GM18858 (cell line): ENCODE data around the gene PLCB4.
"Not testable (repeated sequence)": the region's sequence is repeated elsewhere in the genome, so short reads cannot be mapped to it uniquely, and the experiment has no call there.

ENCODE experiments used
- ATAC-seq: cut with Tn5 transposase; IDR thresholded peaks from one replicate; pipeline ENCODE4 v1.9.1; 2021; ENCODE audit not compliant: unreplicated experiment

The PLCB4 gene

DNA sequence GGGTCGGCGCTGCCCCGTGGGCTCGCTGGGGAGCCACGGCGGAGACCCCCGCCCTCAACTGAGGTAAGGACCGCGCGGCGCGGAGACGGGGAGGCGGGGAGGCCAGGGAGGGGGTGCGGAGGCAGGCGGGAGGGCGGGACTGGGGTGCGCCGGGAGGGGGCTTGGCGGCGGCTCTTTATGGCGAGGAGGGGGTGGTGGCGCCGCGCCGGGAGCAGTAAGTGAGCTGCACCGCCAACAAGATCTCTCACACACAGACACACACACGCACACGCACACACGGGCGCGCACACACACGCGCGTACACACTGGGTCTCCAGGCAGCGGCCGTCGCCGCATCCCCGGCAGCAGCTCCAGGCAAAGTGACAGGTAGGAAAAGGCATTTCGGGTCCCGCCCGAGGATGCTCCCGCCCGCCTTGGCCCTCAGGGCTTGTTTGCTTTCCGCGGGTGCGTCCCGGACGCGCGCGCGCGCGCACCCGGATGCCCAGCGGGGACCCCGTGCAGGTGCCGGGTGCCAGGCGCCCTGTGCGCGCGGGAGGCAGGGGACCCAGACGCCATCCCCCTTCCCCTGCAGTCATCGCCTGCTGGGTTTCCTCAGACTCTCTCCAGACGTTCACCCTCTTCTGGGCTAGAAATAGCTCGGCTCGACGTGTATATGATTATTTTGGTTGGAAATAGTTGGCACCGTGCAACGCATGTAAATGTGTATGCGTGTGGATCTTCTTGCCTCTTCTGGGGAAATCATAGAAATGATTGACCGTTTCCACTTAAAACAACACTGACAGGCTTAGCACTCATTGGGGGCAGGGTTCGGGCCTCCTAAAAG lies at the start of gene PLCB4:
Gene PLCB4 (plus strand): TSS at position 247 of the 823 bp plus-strand sequence. CDS start 238,728 bp downstream, outside the sequence.
- no peak for ATAC-seq

DNA sequence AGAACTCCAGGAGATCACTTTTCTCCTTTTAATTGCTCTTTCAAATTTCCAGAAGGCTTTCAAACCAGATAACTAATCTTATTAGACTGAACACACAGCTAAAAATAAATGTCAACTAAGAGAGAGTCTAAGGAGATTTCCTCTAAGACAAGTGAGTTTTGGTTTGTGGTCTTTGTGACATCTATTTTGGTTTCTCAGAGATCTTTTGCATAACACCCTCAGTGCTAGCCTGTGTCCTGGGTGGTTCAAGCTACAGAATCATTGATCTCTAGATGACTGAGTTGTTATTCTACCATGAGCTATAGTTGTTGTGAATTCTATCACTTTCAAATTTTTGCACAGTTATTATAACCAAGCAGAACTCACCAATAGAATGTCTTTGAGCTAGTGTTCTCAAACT lies 49.1 kb upstream of the PLCB4 start:
- ATAC-seq: no peak

DNA sequence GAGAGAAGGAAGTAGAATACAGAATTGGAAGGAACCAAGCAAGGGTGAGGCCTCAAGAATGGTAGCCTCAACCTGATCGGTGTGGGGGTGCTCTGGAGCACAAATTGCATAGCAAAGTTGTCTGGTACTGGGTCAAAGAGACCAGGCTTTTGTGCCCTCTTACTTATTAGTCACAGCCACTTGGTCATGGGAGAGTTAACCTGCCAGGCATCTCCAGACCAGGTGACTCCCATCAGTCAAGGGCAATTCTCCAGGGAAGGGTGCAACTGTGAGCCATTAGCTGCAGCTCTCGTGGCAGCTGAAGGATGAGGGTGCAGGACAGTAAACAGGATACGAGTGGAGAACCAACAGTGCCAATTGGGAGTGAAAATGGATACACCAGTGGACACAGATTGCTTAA lies 47.7 kb upstream of the PLCB4 start:
- ATAC-seq: no peak

DNA sequence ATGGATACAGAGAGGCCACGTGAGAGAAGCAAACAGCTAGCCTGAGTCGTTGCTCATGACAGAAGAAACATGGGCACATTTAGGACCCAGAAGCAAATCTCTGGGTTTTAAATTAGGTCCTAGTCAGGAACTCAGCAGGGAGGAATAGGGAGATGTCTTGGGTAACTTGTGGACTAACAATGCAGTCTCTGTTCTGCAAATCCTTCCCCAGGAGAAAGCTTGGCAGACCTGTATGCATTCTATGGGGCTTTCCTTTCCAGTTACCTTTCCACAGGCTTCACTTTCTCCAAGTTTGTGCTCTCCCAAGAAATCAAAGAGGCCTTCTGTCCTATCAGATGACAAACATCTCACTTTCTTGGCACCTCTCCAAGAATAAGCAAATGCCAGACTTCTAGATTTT lies 47.2 kb upstream of the PLCB4 start:
- no peak for ATAC-seq

DNA sequence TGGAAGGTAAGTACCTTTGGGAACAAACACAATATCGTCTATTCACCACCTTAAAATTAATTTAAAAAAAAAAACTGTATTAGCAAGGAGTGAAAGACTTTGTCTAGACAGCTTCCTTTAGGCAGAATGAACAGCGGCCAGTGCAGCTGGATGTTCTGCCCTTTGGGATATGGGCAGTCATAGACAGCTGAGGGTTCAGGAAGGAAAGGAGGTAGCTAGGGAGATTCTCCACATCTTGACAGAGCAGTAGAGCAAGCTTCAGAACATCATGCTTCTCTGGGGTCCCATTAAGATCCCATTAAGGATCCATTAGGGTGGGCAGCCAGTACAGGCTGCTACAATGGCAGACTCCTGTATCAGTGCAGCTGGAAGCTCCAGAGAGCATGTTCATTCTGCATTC lies 46.5 kb upstream of the PLCB4 start:
- no peak for ATAC-seq

DNA sequence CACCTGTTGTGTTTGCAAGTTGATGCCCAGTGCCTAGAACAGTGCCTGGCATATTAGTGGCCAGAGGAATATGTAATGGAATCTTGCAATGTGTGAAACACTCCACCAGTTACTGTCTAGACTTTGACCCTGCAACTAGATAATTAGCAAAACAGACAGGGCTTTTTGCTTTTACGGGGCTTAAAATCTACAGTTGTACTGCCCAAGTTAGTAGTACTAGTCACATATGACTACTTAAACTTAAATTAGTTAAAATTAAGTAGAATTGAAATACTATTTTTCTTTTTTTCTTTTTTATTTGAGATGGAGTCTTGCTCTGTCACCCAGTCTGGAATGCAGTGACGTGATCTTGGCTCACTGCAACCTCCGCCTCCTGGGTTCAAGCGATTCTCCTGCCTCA lies 44.3 kb upstream of the PLCB4 start:
- no peak for ATAC-seq

DNA sequence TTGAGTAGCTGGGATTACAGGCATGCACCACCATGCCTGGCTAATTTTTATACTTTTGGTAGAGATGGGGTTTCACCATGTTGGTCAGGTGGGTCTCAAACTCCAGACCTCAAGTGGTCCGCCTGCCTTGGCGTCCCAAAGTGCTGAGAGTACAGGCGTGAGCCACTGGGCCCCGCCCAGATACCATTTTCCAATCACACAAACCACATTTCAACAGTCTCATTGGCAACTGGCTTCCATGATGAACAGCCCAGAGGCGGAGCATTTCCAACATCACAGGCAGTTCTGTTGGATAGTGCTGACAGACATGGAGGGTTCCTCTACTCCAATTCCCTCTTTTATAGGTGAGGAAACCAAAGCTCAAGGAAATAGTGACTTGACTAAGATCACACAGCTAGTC lies 43.9 kb upstream of the PLCB4 start:
- ATAC-seq: no peak

DNA sequence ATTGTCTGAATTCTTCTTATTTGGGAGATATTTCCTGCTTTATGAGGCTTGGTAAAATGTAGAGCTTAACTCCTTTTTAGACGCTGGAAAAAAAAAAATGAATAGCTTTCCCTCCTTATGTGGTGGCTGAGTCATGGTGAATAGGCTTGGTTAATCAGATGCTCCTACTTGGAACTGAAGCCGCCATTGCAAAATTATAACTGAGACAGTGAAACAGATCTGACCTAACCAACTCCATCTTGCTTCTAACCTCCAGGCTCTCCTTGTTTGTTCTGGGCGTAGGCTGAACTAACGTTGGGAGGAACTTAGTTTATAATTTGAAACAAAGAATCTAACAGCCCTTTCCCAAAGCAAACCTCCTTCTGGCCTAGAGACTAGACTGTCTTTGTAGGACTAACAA lies 43.2 kb upstream of the PLCB4 start:
- ATAC-seq: no peak

DNA sequence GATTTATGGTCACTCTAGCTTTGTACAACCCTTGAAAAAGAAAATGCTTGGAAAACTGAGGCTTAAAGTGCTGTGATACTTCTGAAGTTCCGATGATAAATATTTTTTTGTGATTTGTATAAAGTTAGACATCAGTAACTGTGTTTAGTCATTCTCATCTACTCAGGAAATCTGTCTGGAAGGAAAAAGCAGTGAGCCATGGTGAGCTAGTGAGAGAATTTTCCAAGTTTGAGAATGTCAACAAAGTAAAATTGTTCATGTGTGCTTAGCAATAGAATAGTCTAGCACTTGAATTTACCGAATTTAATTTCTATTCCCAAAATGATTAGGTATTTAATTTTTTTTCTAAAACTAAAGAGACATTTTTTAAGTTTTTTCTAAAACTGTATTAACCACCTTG lies 41.3 kb upstream of the PLCB4 start:
- no peak for ATAC-seq

DNA sequence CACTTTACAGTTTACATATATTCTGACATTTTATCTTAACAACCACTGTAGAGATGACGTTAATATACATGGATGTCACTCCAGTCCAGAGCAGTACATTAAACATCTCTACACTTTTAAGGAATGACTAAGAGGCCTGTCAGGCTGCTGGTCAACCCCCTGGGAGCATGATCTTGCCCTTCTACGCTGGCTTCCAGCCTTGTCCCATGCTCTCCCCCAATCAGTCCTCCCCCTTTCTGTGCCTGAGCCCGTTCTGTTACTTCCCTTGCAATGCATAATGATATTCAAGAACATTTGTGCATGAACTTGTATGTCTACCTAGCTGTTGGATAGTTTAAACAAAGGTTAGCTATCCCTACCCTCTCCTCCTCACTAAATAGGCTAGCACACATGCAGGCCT lies 40.5 kb upstream of the PLCB4 start:
- ATAC-seq: no peak

DNA sequence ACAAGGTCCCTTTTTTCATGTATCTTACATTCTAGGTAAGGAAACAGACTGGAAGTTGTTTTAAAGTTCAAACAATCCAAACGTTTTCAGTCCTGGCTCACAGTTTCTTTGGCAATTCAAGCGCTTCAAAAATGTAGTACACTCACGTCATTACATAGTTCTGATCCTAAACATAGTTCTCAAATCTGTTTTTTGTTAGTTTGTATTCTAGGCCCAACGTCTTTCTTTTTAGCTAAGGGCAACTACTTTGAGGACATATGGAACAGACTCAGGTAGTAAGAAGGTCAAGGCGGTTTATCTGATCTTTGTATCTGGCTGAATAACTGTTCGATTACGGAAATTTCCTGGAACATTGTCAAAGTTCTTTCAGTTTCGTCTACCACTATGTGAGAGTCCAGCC lies 36.9 kb upstream of the PLCB4 start:
- ATAC-seq: no peak

DNA sequence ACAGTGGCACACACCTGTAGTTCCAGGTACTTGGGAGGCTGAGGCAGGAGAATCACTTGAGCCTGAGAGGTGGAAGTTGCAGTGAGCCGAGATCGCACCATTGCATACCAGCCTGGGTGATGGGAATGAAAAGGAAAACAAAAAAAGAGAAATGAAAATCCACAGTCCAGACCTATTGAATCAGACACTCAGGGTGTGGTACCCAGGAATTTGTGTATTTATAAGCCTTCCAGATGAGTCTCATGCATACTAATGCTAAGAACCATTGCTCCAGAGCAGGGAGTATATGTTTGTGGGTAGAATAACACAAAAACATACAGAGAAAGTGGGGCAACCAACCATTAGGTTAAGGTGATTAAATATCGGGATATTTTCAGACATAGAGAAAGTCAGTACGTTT lies 36.1 kb upstream of the PLCB4 start:
- ATAC-seq: no peak

DNA sequence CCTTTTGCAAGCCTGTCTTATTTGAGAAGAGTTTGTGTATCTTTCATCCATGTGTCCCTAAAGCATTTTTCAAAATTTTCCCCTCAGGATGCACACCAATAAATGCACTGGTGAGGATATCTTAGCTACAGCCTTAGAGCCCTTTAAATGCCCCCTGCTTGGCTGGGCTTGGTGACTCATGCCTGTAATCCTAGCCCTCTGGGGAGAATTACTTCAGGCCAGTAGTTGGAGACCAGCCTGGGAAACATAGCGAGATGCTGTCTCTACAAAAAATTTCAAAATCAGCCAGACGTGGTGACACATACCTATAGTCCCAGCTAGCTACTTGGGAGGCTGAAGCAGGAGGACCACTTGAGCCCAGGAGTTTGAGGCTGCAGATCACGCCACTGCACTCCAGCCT lies 33.8 kb upstream of the PLCB4 start:
- ATAC-seq: no peak

DNA sequence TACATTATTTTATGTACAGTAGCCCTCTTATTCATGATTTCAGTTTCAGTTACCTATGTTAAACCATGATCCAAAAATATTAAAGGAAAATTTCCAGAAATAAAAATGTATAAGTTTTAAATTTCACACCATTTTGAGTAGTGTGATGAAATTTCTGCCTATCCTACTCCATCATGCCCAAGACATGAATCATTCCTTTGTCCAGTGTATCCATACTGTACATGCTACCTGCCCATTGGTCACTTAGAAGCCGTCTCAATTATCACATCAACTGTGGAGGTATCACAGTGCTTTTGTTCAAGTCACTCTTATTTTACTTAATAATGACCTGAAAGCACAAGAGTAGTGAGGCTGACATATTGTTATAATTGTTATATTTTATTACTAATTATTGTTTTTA lies 32.3 kb upstream of the PLCB4 start:
- no peak for ATAC-seq

DNA sequence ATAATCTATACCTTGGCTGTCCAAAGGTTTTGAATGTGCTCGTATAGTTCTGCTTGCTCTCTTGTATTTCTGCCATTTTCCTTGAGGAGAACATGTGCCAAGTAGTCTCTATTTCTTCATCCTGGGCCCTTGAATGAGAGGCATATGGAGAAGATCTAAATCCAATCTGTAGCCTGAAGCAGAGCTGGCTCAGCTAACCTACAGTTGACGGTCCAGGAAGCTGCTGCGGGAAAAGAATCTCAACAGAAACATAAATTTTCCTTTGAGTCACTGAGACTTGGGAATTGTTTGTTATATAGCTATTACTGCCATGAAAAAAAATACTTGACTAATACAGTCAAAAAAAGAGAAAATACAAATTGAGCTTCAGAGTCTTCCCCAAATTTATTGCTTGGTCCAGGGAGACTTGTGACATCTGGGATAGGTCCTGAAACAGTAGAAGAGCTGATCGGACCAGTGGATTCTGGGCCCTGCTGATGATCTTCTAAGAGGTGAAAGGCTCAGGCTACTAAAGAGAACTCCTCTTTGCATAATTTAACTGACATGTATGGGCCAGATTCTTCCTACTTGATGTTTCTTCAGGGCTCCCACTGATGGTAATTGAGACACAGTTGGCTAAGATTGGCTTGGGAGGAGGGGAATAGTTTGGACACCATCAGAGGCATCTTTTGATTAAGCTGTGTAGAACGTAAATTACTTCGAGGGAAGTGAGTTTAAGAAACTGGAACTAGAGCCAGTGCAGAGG lies 29.9 kb upstream of the PLCB4 start:
- no peak for ATAC-seq

DNA sequence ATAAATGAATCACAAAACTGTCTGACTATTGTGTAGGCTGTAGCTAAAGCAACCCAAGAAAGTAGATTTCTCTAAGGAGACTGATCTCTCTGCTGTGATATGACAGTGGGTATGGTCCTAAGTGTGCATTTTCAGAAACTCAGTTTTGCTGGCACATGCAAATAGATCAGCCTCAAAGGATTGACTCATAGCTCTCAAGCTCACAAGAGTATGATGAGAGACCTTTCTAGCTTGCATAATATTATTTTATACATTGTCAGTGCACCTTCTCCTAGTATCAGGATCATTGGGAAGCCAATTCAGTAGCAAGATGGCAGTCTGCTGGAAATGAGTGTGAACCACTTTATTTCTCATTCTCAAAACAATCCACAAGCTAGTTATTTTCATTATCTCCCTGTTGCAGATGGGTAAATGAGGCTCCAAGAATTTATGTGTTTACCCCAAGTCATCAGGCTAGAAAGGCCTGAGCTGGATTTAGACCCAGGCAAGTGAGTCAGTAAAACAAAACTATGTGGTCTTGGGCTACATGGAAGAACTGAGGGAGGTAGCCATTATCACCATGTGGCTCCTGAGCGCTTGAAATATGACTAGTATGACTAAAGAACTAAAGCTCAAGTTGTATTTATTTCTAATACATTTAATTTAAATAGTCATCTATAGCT lies 27.9 kb upstream of the PLCB4 start:
- ATAC-seq: no peak

DNA sequence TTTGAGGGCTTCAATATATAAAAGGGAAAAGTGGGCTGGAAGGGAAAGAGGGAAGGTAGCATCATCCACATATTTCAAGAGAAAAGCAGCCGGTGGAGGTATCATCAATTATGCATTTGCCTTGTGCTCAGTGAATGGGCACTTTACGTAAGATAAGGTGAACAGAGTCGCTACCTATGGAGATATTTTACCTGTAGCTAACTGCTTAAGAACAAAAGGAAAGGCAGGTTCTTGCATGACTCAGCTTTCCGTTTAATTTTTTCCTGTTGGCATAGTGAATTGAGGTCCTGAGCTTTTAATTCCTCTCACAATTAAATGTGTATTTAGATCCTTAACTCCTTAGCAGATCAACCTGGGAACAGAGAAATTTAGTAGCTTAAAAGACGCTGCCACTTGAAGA lies 25.5 kb upstream of the PLCB4 start:
- no peak for ATAC-seq

DNA sequence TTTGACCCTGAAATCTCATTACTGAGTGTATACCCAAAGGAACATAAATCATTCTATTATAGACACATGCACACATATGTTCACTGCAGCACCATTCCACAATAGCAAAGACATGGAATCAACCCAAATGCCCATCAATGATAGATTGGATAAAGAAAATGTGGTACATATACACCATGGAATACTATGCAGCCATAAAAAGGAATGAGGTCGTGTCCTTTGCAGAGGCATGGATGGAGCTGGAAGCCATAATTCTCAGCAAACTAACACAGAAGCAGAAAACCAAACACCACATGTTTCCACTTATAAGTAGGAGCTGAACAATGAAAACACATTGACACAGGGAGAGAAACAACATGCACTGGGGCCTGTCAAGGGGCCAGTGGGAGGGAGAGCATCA lies 21.0 kb upstream of the PLCB4 start:
- not testable (repeated sequence) for ATAC-seq

DNA sequence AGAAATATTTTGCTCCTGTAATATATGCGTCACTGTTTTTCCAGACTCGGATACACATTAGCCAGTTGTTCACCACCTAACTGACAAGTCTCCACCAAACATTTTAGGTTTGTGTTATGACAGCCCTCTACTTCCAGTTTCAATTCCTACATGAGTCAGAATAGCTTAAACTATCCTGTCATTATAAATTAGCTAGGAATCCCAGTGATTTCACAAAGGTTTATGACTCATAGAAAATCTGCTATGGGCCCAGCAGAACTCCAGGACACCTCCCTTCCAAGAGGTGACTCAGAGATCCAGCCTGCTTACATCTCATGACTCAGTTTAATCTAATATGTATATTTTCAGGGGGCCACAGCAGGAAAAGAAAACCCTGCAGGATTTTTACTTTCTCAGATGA lies 17.4 kb upstream of the PLCB4 start:
- no peak for ATAC-seq

DNA sequence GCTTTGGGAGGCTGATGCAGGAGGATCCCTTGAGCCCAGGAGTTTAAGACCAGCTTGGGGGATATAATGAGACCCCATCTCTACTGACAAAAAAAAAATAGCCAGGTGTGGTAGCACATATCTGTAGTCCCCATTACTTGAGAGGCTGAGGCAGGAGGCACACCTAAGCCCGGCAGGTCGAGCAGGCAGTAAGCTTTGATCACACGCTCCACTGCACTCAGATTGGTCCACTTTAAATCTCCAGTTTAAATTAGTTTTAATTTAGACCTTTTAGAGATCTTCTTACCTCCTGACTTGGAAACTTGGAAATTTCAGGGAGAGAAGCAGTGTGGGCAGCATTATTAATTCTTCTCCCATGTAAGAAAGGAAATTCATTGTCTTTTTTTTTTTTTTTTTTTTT lies 16.8 kb upstream of the PLCB4 start:
- ATAC-seq: no peak

DNA sequence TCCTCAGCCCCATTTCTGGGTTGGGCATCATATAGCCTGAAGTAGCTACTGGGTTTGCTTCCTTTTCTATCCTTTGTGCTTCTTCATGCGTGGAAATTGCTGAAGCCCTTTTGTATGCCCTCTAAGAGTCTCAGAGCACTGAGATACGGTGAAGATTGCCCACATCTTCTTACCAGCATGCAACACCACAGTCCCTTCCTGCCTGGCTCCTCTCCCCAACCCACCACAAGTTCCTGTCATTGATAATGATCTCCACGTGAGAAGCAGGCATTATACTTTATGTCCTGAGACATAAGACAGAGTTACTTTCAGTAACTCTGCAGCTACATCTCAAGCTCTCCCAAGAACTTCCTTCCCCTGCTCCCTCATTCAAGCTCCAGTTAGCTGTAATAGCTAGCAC lies 15.8 kb upstream of the PLCB4 start:
- ATAC-seq: no peak

DNA sequence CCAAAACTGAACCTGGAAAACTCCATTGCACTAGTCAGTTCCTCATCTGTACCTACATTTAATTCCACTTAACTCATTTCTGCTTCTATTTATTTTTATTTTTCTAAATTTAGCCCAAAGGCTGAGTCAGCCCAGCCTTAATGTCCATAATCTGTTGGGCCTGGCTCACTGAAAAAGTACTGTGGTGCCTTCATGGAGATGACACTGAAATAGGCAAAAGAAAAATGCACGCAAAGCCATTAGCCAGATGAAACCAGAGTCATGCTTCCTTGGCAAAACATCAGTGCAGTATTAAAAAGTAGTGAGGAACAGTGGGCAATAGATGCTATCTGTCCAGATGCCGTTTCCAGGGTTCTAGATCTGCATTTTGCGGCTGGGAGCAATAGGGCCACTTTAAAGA lies 14.7 kb upstream of the PLCB4 start:
- ATAC-seq: no peak
